Cardiac fibroblast (primary cell): ENCODE results near the gene WRAP53.
A peak's percentile ranks its signal among the peaks of the same experiment; 100 is the strongest.

ENCODE experiments used
- DNase-seq, 2 donors: peaks; one replicate each; pipeline versions ENCODE4 v3.0.0 to v3.0.0-alpha.2; 2010; ENCODE audit warnings: low read depth in 2 of 2
- H3K4me3 ChIP-seq, 2 donors: replicated peaks in 1 of 2; 1 replicate in 1 of 2; 2 replicates in 1 of 2; pipeline ENCODE4 v1.5.1; 2011; ENCODE audit warnings: low read depth in 2 of 2, low read length in 2 of 2, mild to moderate bottlenecking in 2 of 2, moderate library complexity in 1 of 2
- CTCF ChIP-seq: IDR thresholded peaks from one replicate; pipeline ENCODE4 v1.5.1; 2011; ENCODE audit warnings: low read depth, mild to moderate bottlenecking, low read length, inconsistent platforms

WRAP53 gene

GRCh38 chr17:7711051-7711755, 22.9 kb downstream of the WRAP53 start:
- DNase-seq: no peak
- H3K4me3 ChIP-seq: no peak overlapping the region
- peak; percentile 29 for TF ChIP-seq CTCF

GRCh38 chr17:7712111-7712771, 24.0 kb downstream of the WRAP53 start:
- no peak overlapping the region for H3K4me3 ChIP-seq
- no peak for TF ChIP-seq CTCF
- DNase-seq: no peak

GRCh38 chr17:7713782-7714181, 25.5 kb downstream of the WRAP53 start:
- no peak for TF ChIP-seq CTCF
- H3K4me3 ChIP-seq: no peak overlapping the region
- no peak for DNase-seq

GRCh38 chr17:7714721-7715594, 26.7 kb downstream of the WRAP53 start:
- no peak for DNase-seq
- H3K4me3 ChIP-seq: no peak overlapping the region
- TF ChIP-seq CTCF: no peak

- H3K4me3 ChIP-seq: peak overlapping the region; percentile 68 to 71
- TF ChIP-seq CTCF: no peak
Observed at GRCh38 chr17:7715936-7716886, 27.9 kb downstream of the WRAP53 start.

More at GRCh38 chr17:7715936-7716886, 27.9 kb downstream of the WRAP53 start:
- no peak for DNase-seq
